HepG2 (cell line): Measurements from ENCODE around the gene PNPLA1.

Experiments
- FOSL1 ChIP-seq: sonication (generic); formaldehyde crosslinking; IDR thresholded peaks from 2 replicates; pipeline ENCODE4 v1.9.0; 2021; ENCODE audit warnings: missing genetic modification reagents, borderline replicate concordance
- MAFK ChIP-seq, 2 experiments: IDR thresholded peaks in 1 of 2; conservative IDR thresholded peaks in 1 of 2; 2 replicates each; pipeline ENCODE4 v1.6.1; 2011; ENCODE audit warnings: improper control_type of control experiment in 2 of 2, low read length in 2 of 2
- PCBP2 ChIP-seq: fragments of 200-400 bp; formaldehyde crosslinking; optimal IDR thresholded peaks from 2 replicates; pipeline ENCODE3; 2018; ENCODE audit warnings: low read length, low read depth; ENCODE audit not compliant: poor library complexity, severe bottlenecking
- PPARG ChIP-seq: conservative IDR thresholded peaks from 2 replicates; pipeline ENCODE4 v1.6.1; 2016; ENCODE audit warnings: missing biosample characterization, missing genetic modification reagents
- SMAD1 ChIP-seq: sonication (generic); formaldehyde crosslinking; IDR thresholded peaks from 2 replicates; pipeline ENCODE4 v1.4.0; 2020; ENCODE audit warnings: missing genetic modification reagents, low read depth, mild to moderate bottlenecking, borderline replicate concordance
- SMARCC2 ChIP-seq: fragments of 450-650 bp; IDR thresholded peaks from 2 replicates; pipeline ENCODE4 v1.6.1; 2017; ENCODE audit warnings: antibody characterized with exemption, mild to moderate bottlenecking
- SRF ChIP-seq: IDR thresholded peaks from 2 replicates; pipeline ENCODE4 v1.6.1; 2011; ENCODE audit warnings: mild to moderate bottlenecking, low read depth, low read length, moderate library complexity
- TCF7 ChIP-seq: sonication (generic); IDR thresholded peaks from 2 replicates; pipeline ENCODE4 v1.6.1; 2016; ENCODE audit warnings: antibody characterized with exemption, low read depth
- ZNF292 ChIP-seq: sonication (generic); formaldehyde crosslinking; IDR thresholded peaks from 2 replicates; pipeline ENCODE4 v1.8.1; 2022; ENCODE audit warnings: mild to moderate bottlenecking, low read depth, missing genetic modification reagents, borderline replicate concordance
- ZNF431 ChIP-seq: sonication (generic); formaldehyde crosslinking; IDR thresholded peaks from 2 replicates; pipeline ENCODE4 v1.9.0; 2022; ENCODE audit warnings: missing genetic modification reagents, low read depth, mild to moderate bottlenecking, borderline replicate concordance
- TF ChIP-seq, protein P1 (sequence below): sonication (generic); formaldehyde crosslinking; IDR thresholded peaks from 2 replicates; pipeline ENCODE4 v1.5.0; 2020; ENCODE audit warnings: mild to moderate bottlenecking, missing genetic modification reagents, moderate library complexity

DNA sequence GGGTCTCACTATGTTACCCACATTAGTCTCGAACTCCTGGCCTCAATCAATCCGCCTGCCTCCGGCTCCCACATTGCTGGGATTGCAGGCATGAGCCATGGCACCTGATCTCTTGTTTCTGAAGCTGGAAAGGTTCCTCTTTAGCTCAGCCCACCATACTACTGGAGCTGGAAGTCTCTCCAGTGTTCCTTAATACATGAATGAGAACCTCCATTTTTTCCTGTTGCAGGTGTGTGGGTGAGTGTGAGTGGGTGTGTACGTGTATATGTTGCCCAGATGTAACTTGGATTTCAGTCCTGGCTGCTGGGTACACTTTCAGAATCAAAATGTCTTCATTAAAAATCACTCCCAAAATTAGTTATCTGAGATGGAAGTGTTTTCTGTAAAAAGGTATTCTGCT is 11.1 kb downstream of the PNPLA1 start:
- TF ChIP-seq, protein P1, sequence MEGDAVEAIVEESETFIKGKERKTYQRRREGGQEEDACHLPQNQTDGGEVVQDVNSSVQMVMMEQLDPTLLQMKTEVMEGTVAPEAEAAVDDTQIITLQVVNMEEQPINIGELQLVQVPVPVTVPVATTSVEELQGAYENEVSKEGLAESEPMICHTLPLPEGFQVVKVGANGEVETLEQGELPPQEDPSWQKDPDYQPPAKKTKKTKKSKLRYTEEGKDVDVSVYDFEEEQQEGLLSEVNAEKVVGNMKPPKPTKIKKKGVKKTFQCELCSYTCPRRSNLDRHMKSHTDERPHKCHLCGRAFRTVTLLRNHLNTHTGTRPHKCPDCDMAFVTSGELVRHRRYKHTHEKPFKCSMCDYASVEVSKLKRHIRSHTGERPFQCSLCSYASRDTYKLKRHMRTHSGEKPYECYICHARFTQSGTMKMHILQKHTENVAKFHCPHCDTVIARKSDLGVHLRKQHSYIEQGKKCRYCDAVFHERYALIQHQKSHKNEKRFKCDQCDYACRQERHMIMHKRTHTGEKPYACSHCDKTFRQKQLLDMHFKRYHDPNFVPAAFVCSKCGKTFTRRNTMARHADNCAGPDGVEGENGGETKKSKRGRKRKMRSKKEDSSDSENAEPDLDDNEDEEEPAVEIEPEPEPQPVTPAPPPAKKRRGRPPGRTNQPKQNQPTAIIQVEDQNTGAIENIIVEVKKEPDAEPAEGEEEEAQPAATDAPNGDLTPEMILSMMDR: no peak
- TF ChIP-seq FOSL1 (CRISPR knock-in tag): no peak
- no peak for TF ChIP-seq MAFK (conservative IDR thresholded peaks at IDR 0.05 in 1 of 2, IDR thresholded peaks at IDR 0.05 in 1 of 2; ENCODE audit: low read length in 2 of 2)
- no peak for TF ChIP-seq SMAD1 (CRISPR knock-in tag)
- no peak for TF ChIP-seq TCF7
- no peak for TF ChIP-seq PCBP2
- TF ChIP-seq ZNF431 (CRISPR knock-in tag): no peak
- no peak for TF ChIP-seq ZNF292 (CRISPR knock-in tag)
- no peak for TF ChIP-seq PPARG
- TF ChIP-seq SRF: no peak
- no peak for TF ChIP-seq SMARCC2
